Measurements from ENCODE around the gene UROS.

GRCh38 chr10:125747417-125747816 is 75.6 kb downstream of the UROS start:
- no peak for TF ChIP-seq CTCF (IDR thresholded peaks at IDR 0.05)
- TF ChIP-seq POLR2A (IDR thresholded peaks at IDR 0.05): no peak
